Hair follicle dermal papilla cell (primary cell): ENCODE data around the gene CFAP45. TPM values are rescaled to one million over a fixed set of nuclear protein-coding genes. Genes with fewer than 3 reads are reported as not detected.

Source experiments
- small RNA-seq: library from RNA; depleted of rRNA; stranded (forward); fragments of <200 nt; gene quantifications from one replicate; pipeline ENCODE3, GENCODE V24; 2012
- total RNA-seq: library from RNA; depleted of rRNA; stranded (reverse); fragments of >200 nt; gene quantifications from 2 replicates; pipeline ENCODE4 v1.2.3, GENCODE V29; 2012

CFAP45 gene
- 0.12 and 0.16 TPM in 2 replicates for total RNA-seq

GRCh38 chr1:159900086-159900680 is at the start of gene CFAP45:
CFAP45 (minus strand) TSS chr1:159900165; CDS start chr1:159900098, 67 bp downstream.

GRCh38 chr1:159945483-159946241 is 45.7 kb upstream of the CFAP45 start, which contains the start of gene IGSF9:
IGSF9 (minus strand) TSS chr1:159945613; CDS start chr1:159943454, 2,159 bp downstream.

GRCh38 chr1:159924791-159925718 is 25.1 kb upstream of the CFAP45 start, which contains the start of gene TAGLN2:
TAGLN2 (minus strand) TSS chr1:159925507; CDS start chr1:159920509, 4,998 bp downstream.

GRCh38 chr1:159862557-159862956 is 37.4 kb downstream of the CFAP45 start, which contains the start of gene VSIG8:
VSIG8 (minus strand) TSS chr1:159862657; CDS start chr1:159862521, 136 bp downstream.

GRCh38 chr1:159826441-159827101 is 73.4 kb downstream of the CFAP45 start, which contains the start of gene SLAMF8:
SLAMF8 (plus strand) TSS chr1:159826873; CDS start chr1:159826899, 26 bp downstream.

Small RNAs within 50 kb of the gene (small RNA-seq; reads per million reads assigned to genes)
- gene MIR4259 (not detected), gene RF00570 (not detected)

Other genes starting within 250 kb of the CFAP45 start
- gene CRP, start 185.6 kb downstream of the CFAP45 start, total RNA-seq, result not detected in 2 replicates
- gene DUSP23, start 119.2 kb downstream of the CFAP45 start, total RNA-seq, result 7.6 and 15.9 TPM in 2 replicates
- not detected in 2 replicates for gene FCRL6, start 97.8 kb downstream of the CFAP45 start, total RNA-seq
- 0.24 and 0.49 TPM in 2 replicates for gene SLAMF8, start 73.3 kb downstream of the CFAP45 start, total RNA-seq
- gene VSIG8, start 37.5 kb downstream of the CFAP45 start, total RNA-seq, result not detected in 2 replicates
- 124 and 172 TPM in 2 replicates for gene TAGLN2, start 25.3 kb upstream of the CFAP45 start, total RNA-seq
- gene IGSF9, start 45.4 kb upstream of the CFAP45 start, total RNA-seq, result under 0.01 TPM in 1 of 2 replicates, not detected in the other
- not detected in 2 replicates for gene SLAMF9, start 54.1 kb upstream of the CFAP45 start, total RNA-seq
- gene PIGM, start 131.8 kb upstream of the CFAP45 start, total RNA-seq, result 5.1 and 5.4 TPM in 2 replicates
- gene KCNJ10, start 170.0 kb upstream of the CFAP45 start, total RNA-seq, result not detected in 2 replicates
- gene KCNJ9, start 181.4 kb upstream of the CFAP45 start, total RNA-seq, result not detected in 2 replicates
- 20.9 TPM in 2 replicates for gene IGSF8, start 198.5 kb upstream of the CFAP45 start, total RNA-seq
- gene ATP1A2, start 215.6 kb upstream of the CFAP45 start, total RNA-seq, result not detected in 2 replicates